ENCODE results near the gene LBHD2. TPM values are rescaled to one million over a fixed set of nuclear protein-coding genes. Genes with fewer than 3 reads are reported as not detected.

Gene LBHD2
- total RNA-seq, 1 donor, result not detected

DNA sequence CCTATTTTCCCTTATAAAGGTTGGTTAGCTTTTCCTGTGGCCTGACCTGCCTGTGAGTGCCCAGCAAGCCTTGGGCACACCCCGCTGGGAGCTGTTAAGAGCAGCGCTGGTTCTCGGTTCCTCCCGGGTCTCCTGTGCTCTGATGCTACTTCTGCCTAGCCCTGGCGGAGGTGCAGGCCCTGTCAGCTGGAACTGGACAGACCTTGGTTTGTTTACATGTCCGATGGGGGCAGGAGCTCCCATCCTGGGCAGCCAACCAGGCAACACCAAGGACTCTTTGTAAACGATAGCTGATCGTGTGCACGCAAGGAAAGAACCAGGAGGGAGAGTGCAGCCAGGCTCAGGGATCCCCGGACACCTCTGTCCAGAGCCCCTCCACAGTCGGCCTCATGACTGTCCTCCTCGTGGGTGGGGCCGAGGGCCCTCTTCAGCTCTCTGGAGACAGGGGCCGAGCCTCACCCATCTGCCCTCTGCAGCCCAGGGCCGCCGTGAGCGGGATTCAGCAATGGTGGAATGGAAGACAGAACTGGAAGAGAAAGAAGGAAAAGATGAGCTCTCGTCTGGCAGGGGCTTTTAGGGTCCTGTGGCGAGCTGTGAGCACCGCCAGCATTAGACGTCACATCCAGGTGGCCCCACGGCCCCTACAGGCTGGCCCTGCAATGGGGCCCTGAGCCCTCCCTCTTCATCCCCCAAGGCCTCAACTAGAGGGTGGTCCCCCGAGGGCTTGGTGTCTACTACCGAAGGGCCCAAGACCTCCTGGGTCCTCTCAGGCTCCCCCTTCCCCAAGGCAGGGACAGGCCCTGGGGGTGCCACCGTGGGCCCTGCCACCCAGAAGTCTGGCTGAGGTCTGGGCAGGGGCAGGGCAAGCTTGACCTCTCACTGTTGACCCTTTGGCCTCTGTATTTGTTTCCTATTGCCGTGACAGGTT is 51.6 kb downstream of the LBHD2 start:
- no peak overlapping the region for H3K4me3 ChIP-seq (ENCODE audit: low read depth, low read length)
- no peak for DNase-seq (ENCODE audit: low read depth)
- TF ChIP-seq, protein P1, sequence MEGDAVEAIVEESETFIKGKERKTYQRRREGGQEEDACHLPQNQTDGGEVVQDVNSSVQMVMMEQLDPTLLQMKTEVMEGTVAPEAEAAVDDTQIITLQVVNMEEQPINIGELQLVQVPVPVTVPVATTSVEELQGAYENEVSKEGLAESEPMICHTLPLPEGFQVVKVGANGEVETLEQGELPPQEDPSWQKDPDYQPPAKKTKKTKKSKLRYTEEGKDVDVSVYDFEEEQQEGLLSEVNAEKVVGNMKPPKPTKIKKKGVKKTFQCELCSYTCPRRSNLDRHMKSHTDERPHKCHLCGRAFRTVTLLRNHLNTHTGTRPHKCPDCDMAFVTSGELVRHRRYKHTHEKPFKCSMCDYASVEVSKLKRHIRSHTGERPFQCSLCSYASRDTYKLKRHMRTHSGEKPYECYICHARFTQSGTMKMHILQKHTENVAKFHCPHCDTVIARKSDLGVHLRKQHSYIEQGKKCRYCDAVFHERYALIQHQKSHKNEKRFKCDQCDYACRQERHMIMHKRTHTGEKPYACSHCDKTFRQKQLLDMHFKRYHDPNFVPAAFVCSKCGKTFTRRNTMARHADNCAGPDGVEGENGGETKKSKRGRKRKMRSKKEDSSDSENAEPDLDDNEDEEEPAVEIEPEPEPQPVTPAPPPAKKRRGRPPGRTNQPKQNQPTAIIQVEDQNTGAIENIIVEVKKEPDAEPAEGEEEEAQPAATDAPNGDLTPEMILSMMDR (IDR thresholded peaks at IDR 0.05; ENCODE audit: insufficient read depth, low read length), result no peak

DNA sequence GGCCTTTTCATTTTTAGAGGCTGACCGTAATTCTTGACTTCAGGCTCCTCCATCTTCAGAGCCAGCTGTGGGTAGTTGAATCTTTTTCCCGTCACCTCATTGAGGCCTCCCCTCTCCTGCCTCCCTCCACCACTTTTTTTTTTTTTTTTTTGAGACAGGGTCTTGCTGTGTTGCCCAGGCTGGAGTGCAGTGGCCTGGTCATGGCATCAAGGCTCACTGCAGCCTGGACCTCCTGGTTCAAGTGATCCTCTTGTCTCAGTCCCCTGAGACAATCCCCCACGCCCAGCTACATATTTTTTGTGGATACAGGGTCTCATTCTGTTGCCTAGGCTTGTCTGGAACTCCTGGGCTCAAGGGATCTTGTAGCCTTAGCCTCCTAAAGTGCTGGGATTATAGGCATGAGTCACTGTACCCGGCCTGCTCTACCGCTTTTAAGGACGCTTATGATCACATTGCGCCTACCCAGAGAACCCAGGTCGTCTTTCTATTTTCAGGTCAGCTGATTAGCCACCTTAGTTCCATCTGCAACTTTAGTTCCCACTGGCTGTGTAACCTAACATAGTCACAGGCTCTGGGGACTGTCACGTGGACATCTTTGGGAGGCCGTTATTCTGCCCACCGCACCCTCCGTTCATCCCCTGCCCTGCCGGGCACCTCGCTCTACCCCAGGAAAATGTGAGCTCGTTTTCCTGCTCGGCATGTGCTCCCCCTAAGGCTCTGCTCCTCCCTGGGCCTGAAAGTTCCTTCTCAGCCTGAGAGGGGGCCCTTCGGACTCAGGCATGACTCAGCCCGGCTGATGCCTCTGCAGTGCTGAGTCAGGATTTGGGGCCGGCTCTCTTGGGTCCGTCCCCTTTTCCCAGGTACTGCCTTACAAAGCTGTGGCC is 52.6 kb downstream of the LBHD2 start:
- TF ChIP-seq, protein P1 (IDR thresholded peaks at IDR 0.05; ENCODE audit: insufficient read depth, low read length), result no peak
- peak; percentile 58 for DNase-seq (ENCODE audit: low read depth)
- H3K4me3 ChIP-seq (ENCODE audit: low read depth, low read length), result no peak overlapping the region

DNA sequence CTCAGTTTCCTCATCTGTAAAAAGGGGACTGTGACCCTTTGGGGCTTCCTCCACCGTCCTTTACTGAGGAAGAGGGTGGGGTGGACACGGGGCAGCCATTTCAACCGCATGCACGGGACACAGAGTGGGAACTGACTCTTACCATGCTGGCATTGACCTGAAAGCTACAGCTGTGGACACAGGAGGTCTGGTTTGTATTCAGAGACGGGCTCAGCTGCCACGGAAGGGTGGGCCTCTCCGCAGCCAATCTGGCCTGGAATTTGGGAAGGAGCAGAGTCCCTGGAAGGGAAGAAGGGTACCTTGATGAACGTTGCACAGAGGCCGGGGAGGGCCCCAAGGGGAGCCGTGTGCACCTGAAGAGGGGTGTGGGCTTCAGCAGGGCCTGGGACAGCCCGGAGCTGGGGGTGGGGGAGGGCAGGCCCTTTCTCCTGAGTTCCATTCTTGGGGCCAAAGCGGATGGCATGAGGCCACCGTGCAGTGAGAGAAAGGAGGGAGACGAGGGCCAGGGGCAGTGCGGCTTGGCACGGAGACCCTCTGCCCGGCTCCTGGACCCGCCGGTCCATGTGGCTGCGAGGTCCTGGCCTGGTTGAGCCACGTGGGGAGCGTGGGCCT is 53.8 kb downstream of the LBHD2 start:
- no peak overlapping the region for H3K4me3 ChIP-seq (ENCODE audit: low read depth, low read length)
- DNase-seq (ENCODE audit: low read depth), result no peak
- TF ChIP-seq, protein P1 (IDR thresholded peaks at IDR 0.05; ENCODE audit: insufficient read depth, low read length), result no peak

DNA sequence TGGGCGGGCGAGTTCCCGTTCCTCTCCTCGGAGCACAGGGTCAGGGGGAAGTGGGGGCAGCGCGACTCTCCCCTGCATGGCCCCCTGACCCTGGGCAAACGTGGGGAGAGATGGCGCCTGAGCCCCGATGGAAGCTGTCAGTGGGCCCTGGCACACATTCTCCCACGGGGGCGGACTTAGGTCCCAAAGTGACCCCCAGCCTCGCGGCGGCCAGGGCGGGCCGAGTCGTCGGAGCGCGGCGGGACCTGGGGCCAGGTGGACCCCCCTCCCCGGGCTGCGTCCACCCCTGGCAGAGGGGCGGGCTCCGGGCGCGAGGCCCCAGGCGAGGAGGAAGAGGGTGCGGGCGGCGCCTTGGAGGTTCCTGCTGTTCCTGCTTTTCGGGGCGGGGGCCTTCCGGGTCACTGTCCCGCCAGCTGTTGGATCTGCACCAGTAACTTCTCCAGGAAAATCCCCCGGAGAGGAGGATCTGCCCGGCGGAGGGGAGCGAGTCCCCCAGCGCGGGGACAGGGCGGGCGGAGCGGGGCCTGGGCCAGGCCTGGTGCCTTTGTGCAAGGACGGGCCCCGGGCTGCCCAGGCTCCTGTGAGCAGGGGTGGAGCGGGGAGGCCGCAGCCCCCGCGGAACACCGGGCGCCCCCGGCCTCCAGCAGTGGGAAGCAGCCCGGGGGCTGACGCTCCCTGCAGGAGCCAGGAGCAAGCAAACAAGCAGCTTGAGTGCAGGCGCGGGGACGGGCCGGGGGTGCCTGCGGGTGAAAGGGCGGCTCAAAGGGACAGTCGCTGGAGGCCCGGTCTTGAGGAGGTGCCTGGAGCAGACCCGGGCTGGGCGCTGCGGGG is 54.5 kb downstream of the LBHD2 start:
- TF ChIP-seq, protein P1 (IDR thresholded peaks at IDR 0.05; ENCODE audit: insufficient read depth, low read length), result no peak
- H3K4me3 ChIP-seq (ENCODE audit: low read depth, low read length), result no peak overlapping the region
- no peak for DNase-seq (ENCODE audit: low read depth)

DNA sequence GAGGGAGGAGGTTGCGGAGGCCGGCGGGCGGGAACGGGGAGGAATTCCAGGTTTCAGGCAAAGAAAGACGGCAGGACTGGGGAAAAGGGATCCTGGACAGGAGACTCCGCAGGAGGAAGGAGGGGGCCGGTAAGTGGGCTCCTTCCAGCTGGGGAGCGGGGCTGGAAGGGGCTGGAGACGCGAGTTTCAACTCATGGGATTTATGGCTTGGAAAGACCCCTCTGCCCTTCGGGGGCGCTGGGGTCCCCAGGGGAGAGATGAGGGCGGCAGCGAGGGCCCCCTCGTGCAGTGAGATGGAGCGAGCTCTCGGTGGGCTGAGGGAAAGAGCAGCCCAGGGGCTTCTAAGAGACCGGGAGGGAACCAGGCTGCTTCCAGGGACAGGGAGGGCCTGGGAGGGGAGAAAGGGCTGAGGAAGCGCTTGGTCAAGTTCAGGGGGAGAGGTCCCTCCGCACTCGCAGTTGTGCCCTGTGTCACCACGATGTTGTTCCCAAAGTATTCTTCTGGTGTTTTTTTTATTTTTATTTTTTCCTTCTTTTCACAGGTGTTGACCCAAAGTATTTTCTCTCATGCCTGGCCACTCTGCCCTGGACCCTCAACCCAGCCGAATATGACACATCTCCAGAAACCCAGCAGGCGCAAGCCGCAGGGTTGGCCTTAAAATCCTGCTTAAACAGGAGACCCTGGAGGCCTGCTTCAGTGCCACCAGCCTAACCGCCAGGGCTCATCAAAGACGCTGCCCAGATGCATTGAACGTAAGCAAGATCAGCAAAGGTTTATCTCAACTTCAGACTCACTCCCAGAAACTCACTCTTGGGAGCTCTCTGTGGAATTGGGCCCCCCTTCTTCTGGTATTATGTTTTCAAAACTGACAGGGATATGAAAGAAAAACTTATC is 55.4 kb downstream of the LBHD2 start:
- TF ChIP-seq, protein P1 (IDR thresholded peaks at IDR 0.05; ENCODE audit: insufficient read depth, low read length), result no peak

More for the DNA sequence above, 55.4 kb downstream of the LBHD2 start:
- no peak overlapping the region for H3K4me3 ChIP-seq (ENCODE audit: low read depth, low read length)
- no peak for DNase-seq (ENCODE audit: low read depth)

Other genes with a start within 250 kb of the LBHD2 start
- gene AMN, start 161.5 kb upstream of the LBHD2 start, total RNA-seq (ENCODE audit: low replicate concordance), result not detected in 2 replicates
- gene CDC42BPB, start 26.7 kb upstream of the LBHD2 start, total RNA-seq (ENCODE audit: low replicate concordance), result 60.2 and 78.4 TPM in 2 replicates
- gene EXOC3L4, start 10.5 kb downstream of the LBHD2 start, total RNA-seq (ENCODE audit: low replicate concordance), result 0.41 TPM in 1 of 2 replicates, not detected in the other
- 44.5 and 120 TPM in 2 replicates for gene TNFAIP2, start 39.3 kb downstream of the LBHD2 start, total RNA-seq (ENCODE audit: low replicate concordance)

All from fibroblast of the aortic adventitia (primary cell).